ENCODE results near the gene RNF113B.

The RNF113B gene

DNA sequence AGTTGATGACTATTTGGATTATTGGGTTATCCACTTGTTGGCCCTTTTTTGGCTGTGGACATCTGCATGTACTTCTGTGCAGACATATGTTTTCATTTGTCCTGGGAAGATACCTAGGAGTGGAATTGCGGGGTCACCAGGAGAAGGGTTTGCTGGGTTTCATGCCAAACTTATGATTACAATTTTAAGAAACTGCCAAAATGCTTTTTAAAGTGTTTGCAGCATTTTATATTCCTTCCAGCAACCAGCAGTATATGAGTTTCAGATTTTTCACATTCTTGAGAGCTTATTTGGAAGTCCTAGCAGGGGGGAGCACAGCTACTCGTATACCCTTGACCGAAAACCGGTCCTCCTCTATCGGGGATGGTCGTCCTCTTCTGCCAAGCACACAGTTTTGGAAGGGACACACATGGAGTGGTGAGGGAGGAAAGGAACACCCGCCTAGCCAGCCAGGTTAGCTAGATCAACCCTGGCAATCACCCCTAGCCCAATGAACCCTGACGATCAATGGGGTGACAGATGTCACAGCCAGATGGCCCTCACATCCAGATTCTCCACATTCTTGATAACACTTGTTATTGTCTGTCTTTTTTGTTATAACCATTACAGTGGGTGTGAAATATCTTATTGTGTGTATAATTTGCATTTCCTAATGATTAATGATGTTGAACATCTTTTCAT lies 26.7 kb upstream of the RNF113B start:
- ATAC-seq = no peak

DNA sequence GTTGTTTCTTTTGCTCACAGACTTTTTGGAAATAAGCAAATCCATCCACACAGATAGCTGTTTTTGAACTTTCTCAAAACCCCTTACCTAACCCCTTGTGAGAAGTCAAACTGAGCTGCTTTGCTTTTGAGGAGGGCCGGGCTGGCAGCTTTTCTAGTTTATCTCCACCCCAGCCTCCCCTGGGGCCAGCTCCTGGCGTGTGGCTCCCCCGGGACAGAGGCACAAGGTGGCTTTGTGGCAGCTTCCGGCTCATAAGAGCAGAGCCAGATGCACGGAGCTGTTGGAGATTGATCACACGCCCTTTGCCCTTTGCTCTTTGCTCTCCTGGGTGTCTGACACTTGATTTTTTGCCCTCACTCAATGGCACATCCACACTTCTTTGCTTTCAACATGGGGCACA lies 24.9 kb upstream of the RNF113B start:
- ATAC-seq = no peak

DNA sequence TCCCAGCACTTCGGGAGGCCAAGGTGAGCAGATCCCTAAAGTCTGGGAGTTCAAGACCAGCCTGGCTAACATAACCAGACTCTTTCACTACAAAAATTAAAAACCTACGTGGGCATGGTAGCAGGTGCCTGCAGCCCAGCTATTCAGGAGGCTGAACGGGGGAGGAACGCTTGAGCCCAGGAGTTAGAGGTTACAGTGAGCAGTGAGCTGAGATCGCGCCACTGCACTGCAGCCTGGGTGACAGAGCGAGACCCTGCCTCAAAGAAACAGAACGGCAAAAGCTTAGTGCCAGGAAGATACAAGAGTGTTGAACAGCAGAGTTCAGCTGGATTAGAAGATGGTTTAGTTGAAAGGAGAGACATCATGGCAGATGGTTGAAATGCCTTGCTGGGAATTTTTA lies 24.1 kb upstream of the RNF113B start:
- ATAC-seq = no peak

DNA sequence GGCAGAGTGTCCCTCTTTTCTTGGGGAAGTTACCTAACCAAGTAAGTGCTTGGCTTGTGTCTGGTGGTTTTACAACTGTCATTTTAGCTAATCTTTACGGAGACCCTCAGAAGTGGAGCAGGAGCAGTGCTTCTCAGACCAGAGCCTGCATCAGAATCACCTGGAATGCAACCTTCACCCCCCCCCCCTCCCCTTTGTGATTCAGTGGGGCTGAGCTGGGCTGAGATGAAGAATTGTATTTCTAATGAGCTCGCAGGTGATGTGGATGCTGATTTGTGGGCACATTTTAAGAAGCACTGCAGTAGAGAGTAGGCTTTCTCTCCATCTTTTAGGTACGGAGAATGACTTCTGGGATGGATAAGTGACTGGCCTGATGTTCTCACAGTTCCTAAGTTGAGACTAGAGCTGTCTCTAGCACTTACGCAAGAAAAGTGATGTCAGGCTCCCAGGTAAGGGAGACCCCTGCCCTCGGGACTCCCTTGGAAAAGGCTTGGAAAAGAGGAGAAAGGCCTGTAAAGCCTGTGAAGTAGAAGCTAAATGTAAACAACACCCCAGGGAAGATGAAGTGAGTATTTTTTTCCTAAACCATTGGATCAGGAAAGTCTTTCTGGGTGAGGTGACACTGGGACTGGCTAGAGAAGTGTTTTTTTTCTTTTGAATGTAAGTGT lies 23.3 kb upstream of the RNF113B start:
- ATAC-seq = no peak

DNA sequence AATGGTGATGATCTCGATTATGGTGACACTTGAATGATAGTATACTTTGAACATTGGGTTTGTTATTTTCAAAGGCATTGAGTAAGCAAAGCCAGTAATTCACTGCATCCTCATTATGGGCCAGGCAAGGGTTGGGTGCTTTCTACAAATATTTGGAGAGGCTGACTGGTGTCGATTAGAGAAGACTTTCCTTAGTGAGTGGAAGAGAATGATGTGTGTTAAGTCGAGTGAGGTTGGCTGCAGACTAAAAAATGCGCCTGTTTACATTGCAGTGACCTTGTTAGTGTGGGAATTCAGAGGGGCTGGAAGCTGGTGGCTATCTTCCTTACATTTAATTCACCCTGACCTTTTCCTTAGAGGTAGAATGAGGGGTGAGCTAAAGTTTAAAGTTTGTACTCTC lies 22.4 kb upstream of the RNF113B start:
- no peak for ATAC-seq

DNA sequence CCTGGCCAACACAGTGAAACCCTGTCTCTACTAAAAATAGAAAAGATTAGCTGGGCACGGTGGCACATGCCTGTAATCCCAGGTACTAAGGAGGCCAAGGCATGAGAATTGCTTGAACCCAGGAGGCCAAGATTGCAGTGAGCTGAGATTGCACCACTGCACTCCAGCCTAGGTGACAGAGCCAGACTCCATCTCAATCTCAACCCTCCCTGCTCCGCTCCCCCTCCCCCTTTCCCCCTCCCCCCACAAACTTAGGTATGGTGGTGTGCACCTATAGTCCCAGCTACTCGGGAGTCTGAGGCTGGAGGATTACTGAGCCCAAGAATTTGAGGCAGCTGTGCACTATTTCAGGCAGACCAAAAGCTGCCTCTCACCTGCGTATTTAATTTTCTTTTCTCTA lies 21.6 kb upstream of the RNF113B start:
- ATAC-seq = no peak

DNA sequence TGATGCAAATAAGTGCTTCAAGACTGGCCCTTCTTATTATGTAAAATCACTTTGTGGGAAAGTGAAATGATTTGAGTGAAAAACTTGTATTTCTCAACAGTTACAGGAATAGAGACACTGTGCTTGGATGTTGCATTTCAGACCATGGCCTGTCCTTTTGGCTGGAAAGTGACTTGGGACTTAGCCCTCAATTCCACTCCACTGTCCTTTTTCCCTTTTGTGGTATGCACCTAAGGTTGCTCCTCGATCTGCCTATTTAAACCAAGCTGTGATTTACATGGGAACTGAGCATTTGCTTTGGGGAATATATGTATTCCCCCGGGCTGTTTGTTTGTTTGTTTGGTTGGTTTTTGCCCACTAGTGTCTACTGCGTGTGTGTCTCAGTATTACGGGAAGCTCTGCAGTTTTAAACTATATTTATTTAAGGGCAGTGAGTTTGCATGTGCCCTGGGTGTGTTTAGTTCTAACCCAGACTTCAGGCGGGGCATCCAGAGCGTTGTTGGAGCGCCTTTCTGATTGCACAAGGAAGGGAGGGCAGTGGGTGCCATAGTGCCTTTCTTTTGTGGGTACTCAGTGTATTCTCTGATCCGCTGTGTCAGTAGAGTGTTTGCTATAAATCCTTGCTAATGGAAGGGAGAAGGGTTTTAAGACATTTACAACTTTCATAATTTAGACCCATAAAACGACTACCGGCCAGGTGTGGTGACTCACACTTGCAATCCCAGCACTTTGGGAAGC lies 18.2 kb upstream of the RNF113B start:
- no peak for ATAC-seq

DNA sequence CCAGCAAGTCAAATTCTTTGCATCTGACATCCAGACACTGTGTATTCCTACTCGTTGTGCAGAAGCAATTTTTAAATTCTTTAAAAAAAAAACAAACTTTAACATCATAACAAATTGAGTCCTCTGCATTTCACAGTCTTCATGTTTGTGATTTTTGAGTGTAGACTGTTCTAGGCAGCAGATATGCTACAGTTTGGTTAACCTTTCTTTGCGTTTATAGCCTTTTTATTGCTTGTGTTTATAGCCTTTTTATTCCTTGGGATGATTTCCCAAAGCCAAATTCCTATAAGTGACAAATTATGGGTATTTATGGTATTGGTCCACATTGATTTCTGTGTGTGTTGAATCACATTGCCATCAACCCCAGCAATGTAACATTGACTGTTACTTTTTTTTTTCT lies 14.9 kb upstream of the RNF113B start:
- no peak for ATAC-seq

DNA sequence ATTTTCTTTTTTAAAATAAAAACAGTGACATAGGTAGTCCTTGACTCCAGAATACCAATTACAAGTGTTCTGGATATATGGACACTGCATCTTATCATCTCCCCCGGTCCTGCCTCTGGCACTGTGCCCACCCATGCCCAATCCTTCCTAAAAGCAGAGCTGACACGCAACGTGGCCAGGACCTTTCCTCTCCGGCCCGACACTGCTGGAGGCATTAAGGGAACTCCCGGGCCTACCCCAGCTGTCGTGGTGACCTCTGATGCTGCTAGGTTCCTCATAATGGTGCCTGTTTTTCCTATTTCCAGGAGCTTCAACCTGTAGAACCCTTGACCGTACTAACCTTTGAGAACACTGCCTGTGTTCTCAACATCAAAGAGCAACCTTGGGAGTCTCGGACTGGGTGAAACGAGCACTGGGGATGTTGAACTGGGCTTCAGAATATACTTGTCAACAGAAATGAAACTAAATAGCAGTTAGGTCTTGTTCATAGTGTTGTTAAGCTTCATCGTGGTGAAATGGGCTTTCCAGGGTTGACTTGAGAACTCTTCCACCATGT lies 13.9 kb upstream of the RNF113B start:
- ATAC-seq = no peak

DNA sequence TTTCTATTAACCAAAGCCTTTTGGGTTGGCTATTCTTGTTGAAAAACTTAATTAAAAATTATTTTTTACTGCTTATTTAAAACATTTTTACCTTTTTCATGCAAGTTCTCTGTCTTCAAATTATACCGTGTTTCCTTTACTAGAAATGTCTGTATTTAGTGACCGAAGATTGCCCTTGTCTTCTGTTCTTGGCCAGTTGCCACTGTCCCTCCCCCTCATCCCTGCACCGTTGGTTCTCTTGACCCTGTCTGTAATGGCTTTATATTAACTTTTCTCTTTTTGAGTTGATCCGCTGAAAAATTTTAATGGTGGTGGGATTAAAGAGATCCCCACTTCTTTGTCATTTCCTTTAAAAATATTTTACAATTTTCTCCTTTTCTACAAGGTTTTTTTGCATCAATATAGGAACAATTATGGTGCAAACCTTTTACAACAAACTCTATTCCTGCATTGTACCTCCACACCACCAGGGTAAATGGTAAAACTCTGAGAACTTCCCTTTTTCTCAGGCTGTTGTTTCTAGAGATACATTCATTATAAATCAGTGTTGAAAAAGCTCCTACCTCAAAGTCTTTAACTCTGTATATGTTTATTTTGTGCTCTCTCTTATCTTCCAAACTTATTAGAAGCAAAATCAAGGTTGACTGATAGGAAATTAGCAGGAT lies 12.9 kb upstream of the RNF113B start:
- ATAC-seq = no peak

DNA sequence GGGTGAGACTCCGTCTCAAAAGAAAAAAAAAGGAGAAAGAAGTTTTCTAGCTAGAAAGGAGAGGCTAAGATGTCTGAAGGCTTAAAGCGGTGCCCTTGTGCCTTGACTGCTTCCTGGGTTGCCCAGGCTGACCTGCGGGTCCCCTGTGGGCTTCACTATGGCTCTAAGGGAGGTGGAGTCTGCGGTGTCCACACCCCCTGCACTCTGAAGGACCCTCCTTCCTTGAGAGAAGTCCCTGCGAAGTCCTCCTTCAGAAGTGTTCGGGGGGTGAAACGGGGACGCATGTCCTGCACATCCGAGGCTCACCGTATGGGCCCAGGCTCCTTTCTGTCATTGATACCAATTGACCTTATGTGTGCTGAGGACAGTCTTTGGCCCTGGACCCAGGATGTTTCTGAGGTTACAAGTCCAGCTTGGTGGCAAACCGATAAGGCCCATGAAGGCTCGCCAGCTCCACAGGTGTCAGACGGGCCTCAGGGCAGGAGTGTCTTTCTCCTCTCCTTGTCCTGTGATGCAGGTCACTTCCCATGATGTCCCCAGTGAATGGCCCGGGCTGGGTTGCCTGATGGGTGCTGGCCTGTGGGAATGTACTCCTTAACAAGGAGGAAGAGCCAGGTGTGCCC lies 11.6 kb upstream of the RNF113B start:
- ATAC-seq = no peak

DNA sequence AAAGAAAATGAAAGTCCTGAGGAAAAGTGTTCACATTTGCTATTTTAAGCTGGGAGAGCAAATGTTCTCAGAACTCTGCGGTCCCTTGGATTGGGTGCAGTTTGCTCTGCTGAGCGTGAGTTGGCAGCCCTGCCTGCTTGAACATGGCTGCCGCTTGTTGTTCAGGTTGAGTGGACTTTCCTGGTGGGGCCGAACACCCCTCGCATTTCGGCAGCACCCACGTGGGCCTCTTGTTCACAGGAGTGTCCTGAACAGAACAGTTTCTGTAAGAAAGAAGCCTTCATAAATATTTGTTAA lies 10.8 kb upstream of the RNF113B start:
- no peak for ATAC-seq

DNA sequence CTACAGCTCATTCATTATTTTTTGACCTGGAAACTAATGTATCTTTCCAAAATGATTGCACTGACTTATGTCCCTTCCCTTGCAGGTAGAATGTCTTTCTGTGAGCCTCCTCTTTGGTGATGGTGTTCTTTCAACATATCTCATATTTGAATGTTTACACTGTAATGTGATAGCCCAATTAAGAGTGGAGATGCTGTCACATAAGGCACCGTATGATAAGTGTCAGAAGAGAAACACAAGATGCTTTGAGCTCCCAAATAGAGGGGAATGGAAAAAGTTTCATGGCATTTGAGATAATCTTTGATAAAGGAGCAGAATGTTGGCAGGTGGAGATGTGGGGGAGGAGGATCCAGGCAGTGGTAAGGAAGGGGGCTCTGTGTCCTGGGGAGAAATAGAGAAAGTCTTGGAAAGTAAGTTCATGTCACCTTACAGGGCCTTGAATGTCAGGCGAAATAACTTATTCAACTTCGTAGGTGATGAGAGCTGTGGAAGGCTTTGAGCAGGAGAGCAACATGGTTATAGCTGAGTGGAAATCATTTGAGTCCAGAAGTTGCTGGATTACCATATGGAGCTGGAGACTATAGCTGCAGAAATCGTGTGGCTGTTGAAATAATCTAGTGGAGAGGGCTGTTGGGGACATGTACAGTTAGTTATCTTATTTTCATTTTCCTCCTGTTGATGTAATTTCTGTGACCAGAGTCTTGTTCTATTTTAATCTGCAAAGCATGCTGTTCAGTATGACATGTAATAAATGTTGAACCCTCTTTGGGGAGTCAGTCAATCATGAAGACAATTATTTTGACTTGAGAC lies 10.3 kb upstream of the RNF113B start:
- ATAC-seq = no peak

DNA sequence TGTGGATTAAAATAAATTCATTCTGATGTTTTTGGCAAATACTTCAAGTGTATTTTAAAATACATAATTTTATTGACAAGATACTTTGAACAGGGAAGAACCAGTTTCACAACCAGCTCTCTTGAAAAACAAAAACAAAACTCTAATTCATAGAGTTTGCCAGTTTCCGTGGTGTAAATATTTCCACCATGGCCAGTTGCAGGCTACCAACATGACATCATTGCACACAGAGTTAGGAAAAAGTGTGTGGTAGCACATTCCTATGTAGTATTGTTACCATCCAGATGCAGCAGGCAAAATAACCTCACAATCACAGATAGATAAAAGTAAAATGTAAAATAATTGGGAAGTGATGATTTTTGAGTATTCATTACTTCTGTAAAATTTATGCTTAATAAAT lies 7.7 kb upstream of the RNF113B start:
- no peak for ATAC-seq

DNA sequence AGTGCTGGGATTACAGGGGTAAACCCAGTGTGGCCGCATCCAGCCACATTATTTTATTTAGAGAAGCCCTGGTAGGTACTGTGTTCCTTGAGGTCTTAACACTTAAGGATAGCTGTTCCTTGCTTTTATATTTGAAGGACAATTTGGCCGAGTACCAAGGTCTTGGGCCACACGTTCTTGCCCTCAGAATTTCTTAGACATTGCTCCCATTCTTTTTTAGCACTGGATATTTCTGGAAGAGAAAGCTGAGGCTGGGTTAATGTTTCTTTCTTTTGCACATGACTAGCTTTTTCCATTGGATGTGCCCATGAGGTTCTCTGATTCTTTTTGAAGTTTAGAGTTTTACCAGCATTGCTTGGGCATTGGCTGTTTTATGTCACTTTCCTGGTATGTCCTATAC lies 5.5 kb upstream of the RNF113B start:
- ATAC-seq = no peak

DNA sequence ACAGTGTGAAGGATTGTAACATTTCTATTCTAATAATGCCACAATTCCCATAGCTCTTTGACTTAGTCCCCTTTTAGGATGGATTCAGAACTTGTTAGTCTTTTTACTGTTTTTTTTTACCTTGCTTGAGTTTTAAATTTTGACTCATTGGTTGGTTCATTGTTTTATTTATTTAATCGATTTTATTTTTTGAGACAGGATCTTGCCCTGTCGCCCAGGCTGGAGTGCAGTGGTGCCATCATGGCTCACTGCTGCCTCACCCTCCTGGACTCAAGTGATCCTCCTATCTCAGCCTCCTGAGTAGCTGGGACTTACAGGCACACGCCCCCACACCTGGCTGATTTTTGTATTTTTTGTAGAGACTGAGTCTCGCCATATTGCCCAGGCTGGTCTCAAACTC lies 5.1 kb upstream of the RNF113B start:
- ATAC-seq = no peak

DNA sequence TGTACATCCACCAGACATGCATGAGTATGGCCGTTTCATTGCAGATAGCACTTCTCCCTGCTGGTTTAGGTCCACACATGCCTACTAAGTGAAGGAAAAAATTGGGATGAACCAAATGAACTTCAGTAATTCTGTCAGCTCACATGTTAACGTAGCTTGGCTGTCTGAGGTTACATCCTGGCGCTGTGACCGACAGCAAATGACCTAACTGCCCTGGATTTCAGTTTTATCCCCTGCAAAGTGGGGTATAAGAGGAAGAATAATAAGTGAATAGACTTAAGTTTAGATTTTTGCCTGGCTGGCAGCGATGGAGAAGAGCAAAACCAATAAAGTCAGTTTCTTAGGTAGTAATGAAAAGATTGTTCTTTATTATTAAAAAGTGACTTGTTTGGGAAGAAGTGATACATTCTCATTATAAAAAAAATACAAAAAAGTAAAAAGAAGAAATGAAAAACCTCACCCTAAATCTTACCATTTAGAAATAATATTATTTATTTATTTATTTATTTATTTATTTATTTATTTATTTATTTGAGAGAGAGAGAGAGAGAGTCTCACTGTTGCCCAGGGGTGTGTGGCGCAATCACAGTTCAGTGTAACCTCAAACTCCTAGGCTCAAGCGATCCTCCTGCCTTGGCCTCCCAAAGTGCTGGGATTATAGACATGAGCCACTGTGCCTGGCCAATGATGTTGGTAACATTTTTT lies 4.2 kb upstream of the RNF113B start:
- ATAC-seq = no peak

DNA sequence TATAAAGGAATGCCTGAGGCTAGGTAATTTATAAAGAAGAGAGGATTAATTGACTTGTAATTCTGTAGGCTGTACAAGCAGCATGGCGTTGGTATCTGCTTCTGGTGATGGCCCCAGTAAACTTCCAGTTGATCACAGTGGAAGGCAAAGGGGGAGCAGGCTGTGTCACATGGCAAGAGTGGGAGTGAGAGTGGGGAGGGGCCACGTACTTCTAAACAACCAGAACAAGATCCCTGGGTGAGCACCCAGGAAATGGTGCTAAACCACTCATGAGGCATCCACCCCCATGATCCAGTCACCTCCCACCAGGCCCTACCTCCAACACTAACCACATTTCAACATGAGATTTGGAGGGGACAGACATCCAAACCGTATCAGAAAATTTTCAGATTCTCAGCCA lies 3.0 kb upstream of the RNF113B start:
- no peak for ATAC-seq

DNA sequence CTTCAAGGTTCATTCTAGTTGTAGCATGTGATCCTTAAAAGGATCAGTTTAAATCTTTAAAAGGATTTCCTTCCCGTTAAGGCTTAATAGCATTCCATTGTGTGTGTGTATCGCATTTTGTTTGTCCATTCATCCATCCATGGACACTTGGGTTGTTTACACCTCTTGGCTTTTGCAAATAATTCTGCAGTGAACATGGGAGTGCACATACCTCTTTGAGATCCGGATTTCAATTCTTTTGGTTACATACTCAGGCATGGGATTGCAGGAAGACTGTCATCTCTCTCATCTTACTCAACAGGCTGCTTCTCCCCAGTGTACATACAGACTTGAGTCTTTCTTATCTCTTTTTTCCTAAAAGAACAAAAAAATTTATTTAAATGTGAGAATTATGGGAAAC lies 1.2 kb downstream of the RNF113B start:
- no peak for ATAC-seq

DNA sequence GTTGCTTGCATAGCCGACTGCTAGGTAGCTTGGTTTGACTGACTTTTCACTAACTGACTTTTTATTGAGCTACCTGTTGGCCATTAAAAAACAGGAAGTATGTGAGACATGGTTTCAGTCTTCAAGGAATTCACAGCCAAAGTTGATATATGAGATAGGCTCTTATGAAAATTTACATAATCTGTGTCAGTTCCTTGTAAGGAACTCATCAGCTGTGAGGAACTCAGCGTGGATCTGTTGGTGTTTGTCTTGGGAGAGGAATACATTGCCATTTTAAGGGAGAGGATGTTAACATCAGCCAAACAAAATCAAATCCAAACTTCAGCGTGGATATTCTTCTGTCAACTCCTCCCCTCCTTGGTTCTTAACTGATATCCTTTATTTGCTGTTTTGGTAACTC lies 2.0 kb downstream of the RNF113B start:
- ATAC-seq = no peak

DNA sequence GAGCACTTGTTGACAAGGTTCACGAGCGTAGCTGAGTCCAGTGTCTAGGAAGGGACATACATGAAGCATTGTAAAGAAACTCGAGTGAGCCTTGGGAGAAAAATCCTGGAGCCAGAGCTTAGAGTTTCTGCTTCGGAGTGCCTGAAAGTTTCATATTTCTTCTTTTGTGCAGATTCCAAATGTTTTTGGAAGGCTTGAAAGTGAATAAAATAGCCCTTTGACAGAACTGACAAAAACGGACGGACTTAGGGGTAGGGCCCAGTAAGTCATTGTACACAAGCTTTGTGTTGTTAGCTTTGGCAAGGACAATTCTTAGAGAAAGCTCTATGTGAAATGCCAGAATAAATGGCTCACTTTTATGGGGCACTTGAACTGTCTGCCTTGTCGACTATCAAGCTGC lies 2.8 kb downstream of the RNF113B start:
- no peak for ATAC-seq

Data from activated CD4-positive, CD25-positive, alpha-beta regulatory T cell treated with anti-CD3 and anti-CD28 coated beads, Interleukin-2, amount 50 U/mL, for 24 hours (primary cell).